Measurements from ENCODE around the gene GPATCH8.

GRCh38 chr17:44499722-44500121, 3.5 kb downstream of the GPATCH8 start:
- TF ChIP-seq HNRNPL (IDR thresholded peaks at IDR 0.05; ENCODE audit: low read depth, low read length) (no peak), POLR2AphosphoS5 (IDR thresholded peaks at IDR 0.05; ENCODE audit: control insufficient read depth, insufficient read depth, low read depth, low read length) (no peak), RFX5 (IDR thresholded peaks at IDR 0.05; ENCODE audit: low read depth, low read length) (no peak), TARDBP (IDR thresholded peaks at IDR 0.05) (no peak), FOXP1 (CRISPR knock-in tag; IDR thresholded peaks at IDR 0.05) (no peak), EGR1 (conservative IDR thresholded peaks at IDR 0.05) (no peak), PATZ1 (CRISPR knock-in tag; IDR thresholded peaks at IDR 0.05; ENCODE audit: borderline replicate concordance) (no peak), HCFC1 (IDR thresholded peaks at IDR 0.05; ENCODE audit: low read depth, low read length) (no peak)
- TF ChIP-seq, protein P1, sequence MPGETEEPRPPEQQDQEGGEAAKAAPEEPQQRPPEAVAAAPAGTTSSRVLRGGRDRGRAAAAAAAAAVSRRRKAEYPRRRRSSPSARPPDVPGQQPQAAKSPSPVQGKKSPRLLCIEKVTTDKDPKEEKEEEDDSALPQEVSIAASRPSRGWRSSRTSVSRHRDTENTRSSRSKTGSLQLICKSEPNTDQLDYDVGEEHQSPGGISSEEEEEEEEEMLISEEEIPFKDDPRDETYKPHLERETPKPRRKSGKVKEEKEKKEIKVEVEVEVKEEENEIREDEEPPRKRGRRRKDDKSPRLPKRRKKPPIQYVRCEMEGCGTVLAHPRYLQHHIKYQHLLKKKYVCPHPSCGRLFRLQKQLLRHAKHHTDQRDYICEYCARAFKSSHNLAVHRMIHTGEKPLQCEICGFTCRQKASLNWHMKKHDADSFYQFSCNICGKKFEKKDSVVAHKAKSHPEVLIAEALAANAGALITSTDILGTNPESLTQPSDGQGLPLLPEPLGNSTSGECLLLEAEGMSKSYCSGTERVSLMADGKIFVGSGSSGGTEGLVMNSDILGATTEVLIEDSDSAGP (CRISPR knock-in tag; IDR thresholded peaks at IDR 0.05), result no peak
- TF ChIP-seq, protein P2, sequence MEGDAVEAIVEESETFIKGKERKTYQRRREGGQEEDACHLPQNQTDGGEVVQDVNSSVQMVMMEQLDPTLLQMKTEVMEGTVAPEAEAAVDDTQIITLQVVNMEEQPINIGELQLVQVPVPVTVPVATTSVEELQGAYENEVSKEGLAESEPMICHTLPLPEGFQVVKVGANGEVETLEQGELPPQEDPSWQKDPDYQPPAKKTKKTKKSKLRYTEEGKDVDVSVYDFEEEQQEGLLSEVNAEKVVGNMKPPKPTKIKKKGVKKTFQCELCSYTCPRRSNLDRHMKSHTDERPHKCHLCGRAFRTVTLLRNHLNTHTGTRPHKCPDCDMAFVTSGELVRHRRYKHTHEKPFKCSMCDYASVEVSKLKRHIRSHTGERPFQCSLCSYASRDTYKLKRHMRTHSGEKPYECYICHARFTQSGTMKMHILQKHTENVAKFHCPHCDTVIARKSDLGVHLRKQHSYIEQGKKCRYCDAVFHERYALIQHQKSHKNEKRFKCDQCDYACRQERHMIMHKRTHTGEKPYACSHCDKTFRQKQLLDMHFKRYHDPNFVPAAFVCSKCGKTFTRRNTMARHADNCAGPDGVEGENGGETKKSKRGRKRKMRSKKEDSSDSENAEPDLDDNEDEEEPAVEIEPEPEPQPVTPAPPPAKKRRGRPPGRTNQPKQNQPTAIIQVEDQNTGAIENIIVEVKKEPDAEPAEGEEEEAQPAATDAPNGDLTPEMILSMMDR (IDR thresholded peaks at IDR 0.05 in 2 of 3, conservative IDR thresholded peaks at IDR 0.05 in 1 of 3; ENCODE audit: insufficient read depth in 2 of 3, low read depth in 1 of 3, low read length in 3 of 3), result no peak

Data from K562 (cell line).